ENCODE results near the gene FRMPD2.
A peak's percentile ranks its signal among the peaks of the same experiment; 100 is the strongest.

Gene FRMPD2

GRCh38 chr10:48316236-48316635 is 41.7 kb upstream of the FRMPD2 start:
- no peak overlapping the region for H3K4me3 ChIP-seq (ENCODE audit: low read length, poor library complexity, severe bottlenecking)
- H3K9me2 ChIP-seq (replicated peaks; ENCODE audit: low read depth, low read length): no peaks in the 10 kb centered on the region
- H3K4me2 ChIP-seq (ENCODE audit: low read depth, low read length, poor library complexity, severe bottlenecking): no peak overlapping the region
- no peak overlapping the region for H3K9ac ChIP-seq (ENCODE audit: low read depth, low read length, poor library complexity, severe bottlenecking)
- H3K27me3 ChIP-seq (ENCODE audit: insufficient read depth, low read length, poor library complexity, severe bottlenecking): no peaks in the 10 kb centered on the region
- H3K9me3 ChIP-seq (ENCODE audit: insufficient read depth, low read depth, low read length): no peaks in the 10 kb centered on the region
- peaks cover 52% of the 10 kb centered on the region for H3K4me1 ChIP-seq (ENCODE audit: insufficient read depth, low read length, poor library complexity, severe bottlenecking)
- H3K36me3 ChIP-seq (ENCODE audit: insufficient read depth, low read length): no peaks in the 10 kb centered on the region; the same call in 1 of the 2 replicates
- H4K20me1 ChIP-seq (ENCODE audit: insufficient read depth, low read length, poor library complexity, severe bottlenecking): peaks cover 57% of the 10 kb centered on the region
- peaks cover 96% of the 10 kb centered on the region for H3K79me2 ChIP-seq (ENCODE audit: insufficient read depth, low read length)
- no peak overlapping the region for H2AFZ ChIP-seq (ENCODE audit: low read length)
- TF ChIP-seq EZH2phosphoT487 (IDR thresholded peaks at IDR 0.05; ENCODE audit: borderline replicate concordance): no peak
- TF ChIP-seq, protein P1, sequence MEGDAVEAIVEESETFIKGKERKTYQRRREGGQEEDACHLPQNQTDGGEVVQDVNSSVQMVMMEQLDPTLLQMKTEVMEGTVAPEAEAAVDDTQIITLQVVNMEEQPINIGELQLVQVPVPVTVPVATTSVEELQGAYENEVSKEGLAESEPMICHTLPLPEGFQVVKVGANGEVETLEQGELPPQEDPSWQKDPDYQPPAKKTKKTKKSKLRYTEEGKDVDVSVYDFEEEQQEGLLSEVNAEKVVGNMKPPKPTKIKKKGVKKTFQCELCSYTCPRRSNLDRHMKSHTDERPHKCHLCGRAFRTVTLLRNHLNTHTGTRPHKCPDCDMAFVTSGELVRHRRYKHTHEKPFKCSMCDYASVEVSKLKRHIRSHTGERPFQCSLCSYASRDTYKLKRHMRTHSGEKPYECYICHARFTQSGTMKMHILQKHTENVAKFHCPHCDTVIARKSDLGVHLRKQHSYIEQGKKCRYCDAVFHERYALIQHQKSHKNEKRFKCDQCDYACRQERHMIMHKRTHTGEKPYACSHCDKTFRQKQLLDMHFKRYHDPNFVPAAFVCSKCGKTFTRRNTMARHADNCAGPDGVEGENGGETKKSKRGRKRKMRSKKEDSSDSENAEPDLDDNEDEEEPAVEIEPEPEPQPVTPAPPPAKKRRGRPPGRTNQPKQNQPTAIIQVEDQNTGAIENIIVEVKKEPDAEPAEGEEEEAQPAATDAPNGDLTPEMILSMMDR (conservative IDR thresholded peaks at IDR 0.05; ENCODE audit: low read length): no peak
- no peaks in the 10 kb centered on the region for H3F3A ChIP-seq (ENCODE audit: low read depth)

DNA sequence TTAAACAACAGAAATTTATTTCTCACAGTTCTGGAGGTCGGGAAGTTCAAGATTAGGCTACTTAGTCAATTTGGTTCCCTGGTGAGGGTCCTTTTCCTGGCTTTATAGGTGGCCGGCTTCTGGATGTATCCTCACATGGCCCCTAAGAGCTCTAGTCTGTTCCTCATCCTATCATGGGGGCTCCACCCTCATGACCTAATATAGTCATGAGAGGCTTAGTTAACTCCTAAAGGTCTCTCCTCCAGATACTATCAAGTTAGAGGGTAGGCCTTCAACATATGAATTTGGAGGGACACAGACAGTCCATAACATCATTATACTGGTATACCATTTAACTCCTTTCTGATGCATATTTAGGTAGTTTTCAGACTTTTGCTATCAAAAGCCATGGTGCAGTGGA is 39.6 kb upstream of the FRMPD2 start:
- H2AFZ ChIP-seq (ENCODE audit: low read length): no peak overlapping the region
- peaks cover 68% of the 10 kb centered on the region for H4K20me1 ChIP-seq (ENCODE audit: insufficient read depth, low read length, poor library complexity, severe bottlenecking)
- no peak overlapping the region for H3K4me3 ChIP-seq (ENCODE audit: low read length, poor library complexity, severe bottlenecking)
- no peaks in the 10 kb centered on the region for H3K9me3 ChIP-seq (ENCODE audit: insufficient read depth, low read depth, low read length)
- no peak overlapping the region for H3K9ac ChIP-seq (ENCODE audit: low read depth, low read length, poor library complexity, severe bottlenecking)
- no peaks in the 10 kb centered on the region for H3F3A ChIP-seq (ENCODE audit: low read depth)
- peaks cover 72% of the 10 kb centered on the region for H3K4me1 ChIP-seq (ENCODE audit: insufficient read depth, low read length, poor library complexity, severe bottlenecking)
- no peaks in the 10 kb centered on the region for H3K9me2 ChIP-seq (replicated peaks; ENCODE audit: low read depth, low read length)
- peaks cover 97% of the 10 kb centered on the region for H3K79me2 ChIP-seq (ENCODE audit: insufficient read depth, low read length)
- no peaks in the 10 kb centered on the region for H3K36me3 ChIP-seq (ENCODE audit: insufficient read depth, low read length)
- H3K4me2 ChIP-seq (ENCODE audit: low read depth, low read length, poor library complexity, severe bottlenecking): peak overlapping the region; percentile 15
- no peaks in the 10 kb centered on the region for H3K27me3 ChIP-seq (ENCODE audit: insufficient read depth, low read length, poor library complexity, severe bottlenecking)
- TF ChIP-seq EZH2phosphoT487 (IDR thresholded peaks at IDR 0.05; ENCODE audit: borderline replicate concordance): no peak
- TF ChIP-seq, protein P1 (conservative IDR thresholded peaks at IDR 0.05; ENCODE audit: low read length): no peak

- no peaks in the 10 kb centered on the region for H3K36me3 ChIP-seq (ENCODE audit: insufficient read depth, low read length)
- peaks cover 63% of the 10 kb centered on the region for H4K20me1 ChIP-seq (ENCODE audit: insufficient read depth, low read length, poor library complexity, severe bottlenecking)
- H3K27me3 ChIP-seq (ENCODE audit: insufficient read depth, low read length, poor library complexity, severe bottlenecking): no peaks in the 10 kb centered on the region
- TF ChIP-seq, protein P1 (conservative IDR thresholded peaks at IDR 0.05; ENCODE audit: low read length): peak; percentile 66
- TF ChIP-seq EZH2phosphoT487 (IDR thresholded peaks at IDR 0.05; ENCODE audit: borderline replicate concordance): no peak
- peak overlapping the region; percentile 94 for H3K4me3 ChIP-seq (ENCODE audit: low read length, poor library complexity, severe bottlenecking)
- H3K4me2 ChIP-seq (ENCODE audit: low read depth, low read length, poor library complexity, severe bottlenecking): peak overlapping the region; percentile 86
- H3K4me1 ChIP-seq (ENCODE audit: insufficient read depth, low read length, poor library complexity, severe bottlenecking): peaks cover 61% of the 10 kb centered on the region
- H2AFZ ChIP-seq (ENCODE audit: low read length): no peak overlapping the region
- no peak overlapping the region for H3K9ac ChIP-seq (ENCODE audit: low read depth, low read length, poor library complexity, severe bottlenecking)
- no peaks in the 10 kb centered on the region for H3K9me3 ChIP-seq (ENCODE audit: insufficient read depth, low read depth, low read length)
- H3K79me2 ChIP-seq (ENCODE audit: insufficient read depth, low read length): peaks cover 79% of the 10 kb centered on the region
- H3K9me2 ChIP-seq (replicated peaks; ENCODE audit: low read depth, low read length): no peaks in the 10 kb centered on the region
- no peaks in the 10 kb centered on the region for H3F3A ChIP-seq (ENCODE audit: low read depth)
Observed at GRCh38 chr10:48309711-48310226, 35.3 kb upstream of the FRMPD2 start.

Data from Loucy (cell line).